H9 (cell line): ENCODE measurements around the gene CHRNA3. TPM values are rescaled to one million over a fixed set of nuclear protein-coding genes. Genes with fewer than 3 reads are reported as not detected.
"Not testable (repeated sequence)": the region's sequence is repeated elsewhere in the genome, so short reads cannot be mapped to it uniquely, and the experiment has no call there.

Experiments used
- DNase-seq: peaks from one replicate; pipeline ENCODE4 v3.0.0-alpha.2; 2017
- H2AFZ ChIP-seq: one replicate; pipeline ENCODE4 v1.6.1; 2013; ENCODE audit warnings: mild to moderate bottlenecking, low read length, control low read depth, moderate library complexity
- H2AK5ac ChIP-seq: 2 replicates; pipeline ENCODE4 v1.6.1; 2013; ENCODE audit warnings: low read length, control low read depth, mixed read lengths; ENCODE audit not compliant: insufficient read length
- H2BK120ac ChIP-seq: one replicate; pipeline ENCODE4 v1.6.1; 2013; ENCODE audit warnings: low read depth, mild to moderate bottlenecking, low read length, control low read depth, inconsistent platforms; ENCODE audit not compliant: poor library complexity, severe bottlenecking
- H2BK12ac ChIP-seq: 2 replicates; pipeline ENCODE4 v1.6.1; 2013; ENCODE audit warnings: low read length, control low read depth, mixed read lengths, low read depth; ENCODE audit not compliant: insufficient read length
- H2BK15ac ChIP-seq: 2 replicates; pipeline ENCODE4 v1.6.1; 2013; ENCODE audit warnings: low read depth, low read length, control low read depth
- H2BK20ac ChIP-seq: one replicate; pipeline ENCODE4 v1.6.1; 2013; ENCODE audit warnings: low read depth, mild to moderate bottlenecking, low read length, control low read depth, inconsistent platforms; ENCODE audit not compliant: poor library complexity, severe bottlenecking
- H2BK5ac ChIP-seq: 2 replicates; pipeline ENCODE4 v1.6.1; 2013; ENCODE audit warnings: low read length, control low read depth, mixed read lengths; ENCODE audit not compliant: insufficient read length
- H3K14ac ChIP-seq: 2 replicates; pipeline ENCODE4 v1.6.1; 2013; ENCODE audit warnings: low read length, control low read depth; ENCODE audit not compliant: insufficient read depth
- H3K18ac ChIP-seq: 2 replicates; pipeline ENCODE4 v1.6.1; 2013; ENCODE audit warnings: low read depth, mild to moderate bottlenecking, mixed read lengths, low read length, control low read depth; ENCODE audit not compliant: insufficient read length
- H3K23ac ChIP-seq: 2 replicates; pipeline ENCODE4 v1.6.1; 2013; ENCODE audit warnings: low read length, control low read depth, mixed read lengths, low read depth; ENCODE audit not compliant: insufficient read length
- H3K23me2 ChIP-seq: 2 replicates; pipeline ENCODE4 v1.6.1; 2013; ENCODE audit warnings: low read depth, mild to moderate bottlenecking, mixed read lengths, low read length, control low read depth; ENCODE audit not compliant: insufficient read length, poor library complexity, severe bottlenecking
- H3K27ac ChIP-seq: 2 replicates; pipeline ENCODE4 v1.5.1; 2013; ENCODE audit warnings: low read length, control low read depth, mixed read lengths, low read depth; ENCODE audit not compliant: insufficient read length
- H3K27me3 ChIP-seq: 2 replicates; pipeline ENCODE4 v1.6.1; 2013; ENCODE audit warnings: low read length, control low read depth, inconsistent platforms; ENCODE audit not compliant: insufficient read depth
- H3K4ac ChIP-seq: 2 replicates; pipeline ENCODE4 v1.6.1; 2013; ENCODE audit warnings: low read depth, mild to moderate bottlenecking, control low read depth, inconsistent platforms, low read length, moderate library complexity
- H3K4me1 ChIP-seq: 2 replicates; pipeline ENCODE4 v1.6.1; 2013; ENCODE audit warnings: low read length, control low read depth, inconsistent platforms; ENCODE audit not compliant: insufficient read depth
- H3K4me2 ChIP-seq: 2 replicates; pipeline ENCODE4 v1.6.1; 2013; ENCODE audit warnings: low read length, control low read depth, mixed read lengths; ENCODE audit not compliant: insufficient read length, insufficient read depth
- H3K56ac ChIP-seq: 2 replicates; pipeline ENCODE4 v1.6.1; 2013; ENCODE audit warnings: low read depth, mild to moderate bottlenecking, mixed read lengths, low read length, control low read depth; ENCODE audit not compliant: insufficient read length
- H3K79me1 ChIP-seq: 2 replicates; pipeline ENCODE4 v1.6.1; 2013; ENCODE audit warnings: low read depth, mild to moderate bottlenecking, moderate library complexity, low read length, control low read depth, inconsistent platforms; ENCODE audit not compliant: insufficient read depth, poor library complexity, severe bottlenecking
- H3K79me2 ChIP-seq: 2 replicates; pipeline ENCODE4 v1.6.1; 2013; ENCODE audit warnings: low read length, control low read depth, inconsistent platforms; ENCODE audit not compliant: insufficient read depth
- H3K9ac ChIP-seq: 2 replicates; pipeline ENCODE4 v1.6.1; 2013; ENCODE audit warnings: low read length, control low read depth, mixed read lengths; ENCODE audit not compliant: insufficient read length; ENCODE audit errors: extremely low read depth
- H3K9me3 ChIP-seq: one replicate; pipeline ENCODE4 v1.6.1; 2013; ENCODE audit warnings: low read depth, low read length, inconsistent platforms; ENCODE audit not compliant: control insufficient read depth
- H3T11ph ChIP-seq: one replicate; pipeline ENCODE4 v1.6.1; 2013; ENCODE audit warnings: mild to moderate bottlenecking, low read length, control low read depth, inconsistent platforms
- H4K20me1 ChIP-seq: one replicate; pipeline ENCODE4 v1.6.1; 2013; ENCODE audit not compliant: control insufficient read depth, insufficient read length, insufficient read depth
- H4K5ac ChIP-seq: 2 replicates; pipeline ENCODE4 v1.6.1; 2013; ENCODE audit warnings: low read depth, mild to moderate bottlenecking, mixed read lengths, low read length, control low read depth; ENCODE audit not compliant: insufficient read length
- H4K8ac ChIP-seq: replicated peaks from 2 replicates; pipeline ENCODE4 v1.6.1; 2013; ENCODE audit warnings: low read length, control low read depth, mixed read lengths, low read depth; ENCODE audit not compliant: insufficient read length
- H4K91ac ChIP-seq: 2 replicates; pipeline ENCODE4 v1.6.1; 2013; ENCODE audit warnings: low read depth, mild to moderate bottlenecking, moderate library complexity, mixed read lengths, low read length, control low read depth; ENCODE audit not compliant: insufficient read length
- H3K27ac Mint-ChIP-seq, 3 experiments: 2 replicates in 2 of 3; 3 replicates in 1 of 3; pipeline ENCODE4 v1.8.0; 2020 to 2021; ENCODE audit warnings: mixed read lengths in 3 of 3, mild to moderate bottlenecking in 1 of 3, moderate library complexity in 1 of 3
- H3K27me3 Mint-ChIP-seq: 2 replicates; pipeline ENCODE4 v1.8.0; 2021; ENCODE audit warnings: low read depth, mild to moderate bottlenecking, moderate library complexity, mixed read lengths
- H3K36me3 Mint-ChIP-seq, 3 experiments: 2 replicates in 2 of 3; 3 replicates in 1 of 3; pipeline ENCODE4 v1.8.0; 2020 to 2021; ENCODE audit warnings: low read depth in 3 of 3, mixed read lengths in 3 of 3; ENCODE audit not compliant: insufficient read depth in 1 of 3
- H3K4me1 Mint-ChIP-seq, 2 experiments: 2 replicates each; pipeline ENCODE4 v1.8.0; 2020; ENCODE audit warnings: mixed read lengths in 2 of 2
- H3K4me3 Mint-ChIP-seq, 2 experiments: 2 replicates in 1 of 2; 3 replicates in 1 of 2; pipeline ENCODE4 v1.8.0; 2020 to 2021; ENCODE audit warnings: mild to moderate bottlenecking in 2 of 2, mixed read lengths in 2 of 2, moderate library complexity in 1 of 2
- H3K9me3 Mint-ChIP-seq, 2 experiments: 2 replicates in 1 of 2; 3 replicates in 1 of 2; pipeline ENCODE4 v1.8.0; 2020; ENCODE audit warnings: mild to moderate bottlenecking in 2 of 2, mixed read lengths in 2 of 2, moderate library complexity in 1 of 2
- WGBS: extraction: QIAGEN DNeasy Blood & Tissue Kit; methylation state at CpG from one replicate; pipeline ENCODE4 v1.1.7; 2013; ENCODE audit warnings: missing lambda C conversion rate, low lambda C conversion rate, mixed read lengths; ENCODE audit not compliant: insufficient read length; ENCODE audit errors: extremely low coverage; 5-methylcytosine and 5-hydroxymethylcytosine counted together
- total RNA-seq: library from RNA; stranded (reverse); gene quantifications from 2 replicates; pipeline ENCODE4 v1.2.1, GENCODE V29; 2021
- TF ChIP-seq, protein P1 (sequence below): fragments of 200-600 bp; sonication (generic); conservative IDR thresholded peaks from 3 replicates; pipeline ENCODE4 v1.8.0; 2021; ENCODE audit warnings: antibody characterized with exemption, mild to moderate bottlenecking

The CHRNA3 gene
- total RNA-seq, 1 experiment from 2014 or later: 0.81 TPM

GRCh38 chr15:78561490-78561889 is 59.3 kb downstream of the CHRNA3 start:
- H3K4me2 ChIP-seq: no peak overlapping the region
- no peak overlapping the region for H2BK15ac ChIP-seq
- H2BK20ac ChIP-seq: no peak overlapping the region
- H3K18ac ChIP-seq: no peak overlapping the region
- Mint-ChIP-seq H3K36me3 (peaks cover 0 to under 1% (median 0%) of the 10 kb centered on the region in 3 experiments; a peak in 2 of 7 replicates), H3K4me1 (peaks cover 18 to 19% of the 10 kb centered on the region in 2 experiments), H3K4me3 (no peak overlapping the region), H3K27me3 (no peaks in the 10 kb centered on the region; the same call in 1 of the 2 replicates), H3K27ac (no peak overlapping the region), H3K9me3 (no peaks in the 10 kb centered on the region)
- no peaks in the 10 kb centered on the region for H3K9me3 ChIP-seq
- H2BK120ac ChIP-seq: no peak overlapping the region
- WGBS: no CpG with 5 or more reads among the region's 5 CpGs
- H4K91ac ChIP-seq: no peak overlapping the region
- no peak overlapping the region for H4K8ac ChIP-seq
- H3K4ac ChIP-seq: no peak overlapping the region
- no peak overlapping the region for H3T11ph ChIP-seq
- no peak overlapping the region for H3K27ac ChIP-seq
- no peak overlapping the region for H2BK5ac ChIP-seq
- H4K20me1 ChIP-seq: no peaks in the 10 kb centered on the region
- no peak overlapping the region for H3K9ac ChIP-seq
- H3K14ac ChIP-seq: no peak overlapping the region
- no peak overlapping the region for H4K5ac ChIP-seq
- no peak overlapping the region for H3K23ac ChIP-seq
- H3K4me1 ChIP-seq: no peaks in the 10 kb centered on the region
- H2AK5ac ChIP-seq: no peak overlapping the region
- no peak for DNase-seq
- no peaks in the 10 kb centered on the region for H3K79me1 ChIP-seq
- peaks cover 6% of the 10 kb centered on the region for H3K23me2 ChIP-seq
- TF ChIP-seq, protein P1, sequence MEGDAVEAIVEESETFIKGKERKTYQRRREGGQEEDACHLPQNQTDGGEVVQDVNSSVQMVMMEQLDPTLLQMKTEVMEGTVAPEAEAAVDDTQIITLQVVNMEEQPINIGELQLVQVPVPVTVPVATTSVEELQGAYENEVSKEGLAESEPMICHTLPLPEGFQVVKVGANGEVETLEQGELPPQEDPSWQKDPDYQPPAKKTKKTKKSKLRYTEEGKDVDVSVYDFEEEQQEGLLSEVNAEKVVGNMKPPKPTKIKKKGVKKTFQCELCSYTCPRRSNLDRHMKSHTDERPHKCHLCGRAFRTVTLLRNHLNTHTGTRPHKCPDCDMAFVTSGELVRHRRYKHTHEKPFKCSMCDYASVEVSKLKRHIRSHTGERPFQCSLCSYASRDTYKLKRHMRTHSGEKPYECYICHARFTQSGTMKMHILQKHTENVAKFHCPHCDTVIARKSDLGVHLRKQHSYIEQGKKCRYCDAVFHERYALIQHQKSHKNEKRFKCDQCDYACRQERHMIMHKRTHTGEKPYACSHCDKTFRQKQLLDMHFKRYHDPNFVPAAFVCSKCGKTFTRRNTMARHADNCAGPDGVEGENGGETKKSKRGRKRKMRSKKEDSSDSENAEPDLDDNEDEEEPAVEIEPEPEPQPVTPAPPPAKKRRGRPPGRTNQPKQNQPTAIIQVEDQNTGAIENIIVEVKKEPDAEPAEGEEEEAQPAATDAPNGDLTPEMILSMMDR: no peak
- H2BK12ac ChIP-seq: no peak overlapping the region
- no peaks in the 10 kb centered on the region for H3K27me3 ChIP-seq
- no peak overlapping the region for H3K56ac ChIP-seq
- H2AFZ ChIP-seq: no peak overlapping the region
- no peaks in the 10 kb centered on the region for H3K79me2 ChIP-seq

GRCh38 chr15:78560201-78560600 is 60.6 kb downstream of the CHRNA3 start:
- DNase-seq, H3K23me2 ChIP-seq, H3K36me3 Mint-ChIP-seq, H3K9ac ChIP-seq, H4K8ac ChIP-seq, H3K27ac Mint-ChIP-seq, H2AFZ ChIP-seq, H3K23ac ChIP-seq, H4K91ac ChIP-seq, H3K27me3 Mint-ChIP-seq, H3K9me3 Mint-ChIP-seq, H3K4me3 Mint-ChIP-seq, H2BK12ac ChIP-seq, H3K27me3 ChIP-seq, H2BK5ac ChIP-seq, H3K14ac ChIP-seq, H2AK5ac ChIP-seq, H3T11ph ChIP-seq, H3K79me1 ChIP-seq, H3K18ac ChIP-seq, H3K4me2 ChIP-seq, H2BK20ac ChIP-seq, H3K4ac ChIP-seq, H3K4me1 ChIP-seq, H2BK15ac ChIP-seq, H3K56ac ChIP-seq, H4K5ac ChIP-seq, H3K79me2 ChIP-seq, H2BK120ac ChIP-seq, H3K9me3 ChIP-seq, H4K20me1 ChIP-seq, H3K27ac ChIP-seq: not testable (repeated sequence)
- H3K4me1 Mint-ChIP-seq: peaks cover 15 to 16% of the 10 kb centered on the region in 2 experiments
- WGBS: no CpG with 5 or more reads among the region's 10 CpGs
